SW480 (cell line): ENCODE data around the gene SAMSN1.

Experiments
- DNase-seq: peaks from one replicate; pipeline ENCODE4 v3.0.0-alpha.2; 2016; ENCODE audit warnings: low spot score

SAMSN1 gene

DNA sequence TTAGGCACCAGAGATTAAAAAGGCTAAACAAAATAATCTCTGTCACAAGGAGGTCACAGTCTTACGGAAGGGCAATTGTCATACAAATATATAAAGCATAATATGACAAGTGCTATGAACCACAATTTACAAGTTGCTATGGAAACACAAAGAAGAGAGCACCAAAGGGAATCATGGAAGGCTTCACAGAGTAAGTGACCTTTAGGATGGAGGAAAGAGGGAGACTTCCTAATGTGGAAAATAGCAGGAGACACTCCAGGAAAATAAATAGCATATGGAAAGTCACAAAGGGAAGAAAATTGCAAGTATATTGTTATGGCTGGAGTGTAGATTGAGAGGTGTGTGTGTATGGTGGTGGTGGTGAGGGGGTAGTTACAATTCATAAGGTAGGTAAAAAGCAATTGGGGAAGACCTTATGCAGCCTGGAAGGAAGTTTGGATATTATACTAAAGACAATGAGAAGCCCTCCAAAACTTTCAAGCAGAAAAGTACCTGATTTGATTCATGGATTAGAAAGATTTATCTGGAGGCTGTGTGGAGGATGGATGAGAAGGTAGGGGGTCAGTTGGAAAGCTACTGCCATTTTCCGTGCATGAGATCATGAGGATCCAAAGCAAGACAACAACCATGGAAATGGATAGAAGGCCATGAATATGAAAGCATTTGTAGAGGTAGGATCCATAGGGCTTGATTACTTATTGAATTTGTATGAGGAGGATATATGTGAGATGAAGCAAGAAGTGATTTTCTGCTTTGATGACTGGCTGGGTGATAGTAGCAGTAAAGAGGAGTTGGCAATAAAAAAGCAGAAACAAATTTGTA, 61.7 kb downstream of the SAMSN1 start:
- no peak for DNase-seq

GRCh38 chr21:14483296-14483695, 62.8 kb downstream of the SAMSN1 start:
- DNase-seq: no peak

DNA sequence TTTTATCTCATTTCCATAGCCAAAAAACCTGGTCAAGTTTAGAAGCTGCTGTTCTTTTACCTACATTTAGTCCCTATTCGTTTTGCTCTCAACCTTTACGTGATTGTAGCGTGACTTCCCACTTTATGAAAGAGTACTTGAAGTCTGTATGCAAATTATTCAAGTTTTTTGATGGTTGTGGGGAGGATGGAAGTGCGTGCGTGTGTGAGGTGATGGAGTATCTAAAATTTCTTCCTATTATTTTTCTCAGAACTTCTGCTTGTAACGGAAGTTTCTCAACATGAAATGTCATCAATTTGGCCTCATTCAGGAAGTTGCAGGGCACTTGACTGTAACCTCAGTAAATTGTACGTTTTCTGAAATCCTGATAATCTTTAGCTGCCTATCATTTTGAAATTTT, 64.0 kb downstream of the SAMSN1 start:
- DNase-seq: no peak

GRCh38 chr21:14480411-14481031, 65.6 kb downstream of the SAMSN1 start:
- no peak for DNase-seq

GRCh38 chr21:14479241-14479786, 66.8 kb downstream of the SAMSN1 start:
- DNase-seq: no peak

DNA sequence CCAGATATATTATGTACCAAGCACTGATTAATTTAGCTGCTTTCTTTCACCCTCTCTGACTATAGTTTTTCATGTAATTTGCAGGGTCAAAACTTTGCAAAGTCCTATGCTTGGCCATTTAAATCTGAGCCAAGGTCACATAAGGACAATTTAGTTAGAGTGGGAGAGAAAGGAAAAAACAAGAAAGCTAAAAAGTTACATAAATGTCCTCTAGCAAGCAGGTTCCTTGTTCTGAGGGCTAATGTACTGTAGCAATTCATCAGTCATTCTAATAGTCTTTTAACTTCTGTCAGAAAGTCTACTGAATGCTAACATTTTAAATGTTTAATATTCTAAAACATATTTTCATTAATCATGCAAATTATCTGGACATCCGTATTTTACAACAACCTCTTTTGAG, 68.3 kb downstream of the SAMSN1 start:
- DNase-seq: no peak

GRCh38 chr21:14477133-14477532, 69.0 kb downstream of the SAMSN1 start:
- no peak for DNase-seq

GRCh38 chr21:14474995-14475394, 71.1 kb downstream of the SAMSN1 start:
- no peak for DNase-seq

DNA sequence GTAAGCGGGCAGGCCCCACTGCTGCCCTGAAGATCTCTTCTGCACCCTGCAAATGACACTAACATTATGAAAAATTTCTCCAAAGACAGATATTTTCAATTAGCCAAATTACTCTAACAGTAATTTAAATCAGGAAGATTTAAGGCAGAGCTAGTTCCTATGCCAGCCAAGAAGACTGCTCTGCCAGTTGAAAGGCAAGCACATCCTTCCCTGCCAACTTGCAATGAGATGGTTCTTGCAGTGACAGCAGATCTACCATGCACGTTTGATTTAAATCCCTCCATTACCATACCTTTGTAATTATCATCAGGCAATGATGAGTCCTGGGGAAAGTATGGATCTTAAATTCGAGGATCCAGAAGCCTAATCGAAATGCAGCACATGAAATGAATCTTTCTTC, 76.5 kb downstream of the SAMSN1 start:
- DNase-seq: no peak

- DNase-seq: no peak
Measured at GRCh38 chr21:14466715-14467114, 79.4 kb downstream of the SAMSN1 start.

- DNase-seq: no peak
Measured at GRCh38 chr21:14457762-14458161, 88.4 kb downstream of the SAMSN1 start.

- no peak for DNase-seq
Measured at GRCh38 chr21:14456911-14457310, 89.2 kb downstream of the SAMSN1 start.

GRCh38 chr21:14454016-14455009, 91.8 kb downstream of the SAMSN1 start:
- no peak for DNase-seq

DNA sequence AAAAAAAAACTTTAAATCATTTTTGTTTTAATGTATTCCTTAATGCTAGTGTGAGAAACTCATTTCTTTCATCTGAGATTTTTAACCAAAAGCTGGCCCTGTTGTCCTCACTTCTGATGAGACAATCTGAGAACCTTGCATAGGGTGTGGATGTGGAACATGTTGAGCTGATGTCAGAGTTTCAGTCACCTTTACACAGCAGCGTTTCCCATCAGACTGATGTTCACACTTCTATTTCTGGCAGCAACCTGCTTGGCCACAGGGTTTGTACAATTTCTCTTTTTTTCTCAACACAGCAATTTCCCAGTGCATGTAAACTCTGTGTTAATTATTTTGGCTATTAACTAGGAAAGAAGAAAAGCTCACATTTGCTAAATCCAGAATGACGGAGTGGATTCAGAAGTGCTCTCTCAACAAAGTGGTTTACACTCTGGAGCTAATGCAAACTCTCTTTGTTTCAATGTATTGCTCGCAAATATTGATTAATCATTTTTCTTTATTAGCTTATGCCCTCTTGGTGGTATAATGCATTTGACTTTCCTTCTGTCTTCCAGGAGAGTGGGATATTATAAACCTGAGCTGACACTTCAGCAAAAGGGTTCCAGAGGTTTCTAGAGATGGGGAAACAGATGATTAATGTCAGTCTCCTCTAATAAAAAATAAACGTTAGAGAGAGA, 92.6 kb downstream of the SAMSN1 start:
- no peak for DNase-seq

- no peak for DNase-seq
Measured at GRCh38 chr21:14452727-14453241, 93.3 kb downstream of the SAMSN1 start.

GRCh38 chr21:14452031-14452726, 93.9 kb downstream of the SAMSN1 start:
- no peak for DNase-seq

GRCh38 chr21:14451546-14451945, 94.6 kb downstream of the SAMSN1 start:
- DNase-seq: no peak

GRCh38 chr21:14448784-14449183, 97.3 kb downstream of the SAMSN1 start:
- DNase-seq: no peak

- no peak for DNase-seq
Measured at GRCh38 chr21:14438211-14438610, 107.9 kb downstream of the SAMSN1 start.

- DNase-seq: no peak
Measured at GRCh38 chr21:14435423-14435822, 110.7 kb downstream of the SAMSN1 start.
